Neural cell (in vitro differentiated cells): ENCODE measurements around the gene MTHFD1L. TPM values are rescaled to one million over a fixed set of nuclear protein-coding genes. Genes with fewer than 3 reads are reported as not detected.

Experiments used
- H2AFZ ChIP-seq: fragments of 200-600, 300-800 bp; sonication (generic), shearing (Covaris generic); 2 replicates; pipeline ENCODE4 v1.6.0; 2014; ENCODE audit warnings: low read depth, mild to moderate bottlenecking, antibody characterized with exemption, low read length, moderate library complexity
- H3F3A ChIP-seq: fragments of 200-600 bp; shearing (Covaris generic); 2 replicates; pipeline ENCODE4 v1.6.1; 2016; ENCODE audit warnings: mild to moderate bottlenecking, moderate library complexity, mixed read lengths, antibody characterized with exemption, low read length; ENCODE audit not compliant: insufficient read depth, poor library complexity, severe bottlenecking
- H3K27ac ChIP-seq: fragments of 200-600, 300-800 bp; sonication (generic), shearing (Covaris generic); 2 replicates; pipeline ENCODE4 v1.5.1; 2014; ENCODE audit warnings: mild to moderate bottlenecking, low read length, moderate library complexity
- H3K27me3 ChIP-seq: fragments of 300-800, 200-600 bp; sonication (generic), shearing (Covaris generic); 2 replicates; pipeline ENCODE4 v1.6.0; 2014; ENCODE audit warnings: mild to moderate bottlenecking, low read depth, low read length, moderate library complexity; ENCODE audit not compliant: insufficient read depth
- H3K36me3 ChIP-seq: fragments of 300-800, 200-600 bp; sonication (generic), shearing (Covaris generic); 2 replicates; pipeline ENCODE4 v1.5.1; 2014; ENCODE audit warnings: mild to moderate bottlenecking, antibody characterized with exemption, low read length, moderate library complexity; ENCODE audit not compliant: insufficient read depth
- H3K4me2 ChIP-seq: fragments of 300-800, 200-600 bp; sonication (generic), shearing (Covaris generic); 2 replicates; pipeline ENCODE4 v1.6.0; 2014; ENCODE audit warnings: mild to moderate bottlenecking, low read length
- H3K4me3 ChIP-seq: fragments of 300-800, 200-600 bp; sonication (generic), shearing (Covaris generic); 2 replicates; pipeline ENCODE4 v1.5.1; 2014; ENCODE audit warnings: mild to moderate bottlenecking, low read length, moderate library complexity
- H3K79me2 ChIP-seq: fragments of 200-600 bp; shearing (Covaris generic); replicated peaks from 2 replicates; pipeline ENCODE4 v1.6.0; 2014; ENCODE audit warnings: mild to moderate bottlenecking, low read length, moderate library complexity; ENCODE audit not compliant: insufficient read depth
- H3K9ac ChIP-seq: fragments of 300-800, 200-600 bp; sonication (generic), shearing (Covaris generic); 2 replicates; pipeline ENCODE4 v1.6.1; 2016; ENCODE audit warnings: mild to moderate bottlenecking, low read length, mixed read lengths
- H3K9me2 ChIP-seq: fragments of 200-600 bp; shearing (Covaris generic); 2 replicates; pipeline ENCODE4 v1.6.1; 2016; ENCODE audit warnings: mild to moderate bottlenecking, low read length, mixed read lengths; ENCODE audit not compliant: insufficient read depth
- H3K9me3 ChIP-seq: fragments of 200-600, 300-800 bp; sonication (generic), shearing (Covaris generic); 2 replicates; pipeline ENCODE4 v1.6.1; 2016; ENCODE audit warnings: mild to moderate bottlenecking, mixed run types, low read length, moderate library complexity, mixed read lengths
- H4K20me1 ChIP-seq: fragments of 200-600 bp; shearing (Covaris generic); 2 replicates; pipeline ENCODE4 v1.6.1; 2016; ENCODE audit warnings: mild to moderate bottlenecking, mixed run types; ENCODE audit not compliant: insufficient read depth
- CTCF ChIP-seq: fragments of 450-650 bp; IDR thresholded peaks from 2 replicates; pipeline ENCODE4 v1.5.1; 2014; ENCODE audit warnings: antibody characterized with exemption, mild to moderate bottlenecking, moderate library complexity; ENCODE audit not compliant: poor library complexity, severe bottlenecking
- EP300 ChIP-seq: fragments of 450-650 bp; conservative IDR thresholded peaks from 2 replicates; pipeline ENCODE4 v1.6.1; 2014; ENCODE audit warnings: antibody characterized with exemption, mild to moderate bottlenecking, moderate library complexity; ENCODE audit not compliant: poor library complexity, severe bottlenecking
- EZH2 ChIP-seq: fragments of 200-600, 300-800 bp; shearing (Covaris generic), sonication (generic); IDR thresholded peaks from 2 replicates; pipeline ENCODE4 v1.6.1; 2014; ENCODE audit warnings: antibody characterized with exemption, low read length, borderline replicate concordance, mild to moderate bottlenecking; ENCODE audit not compliant: insufficient read depth, poor library complexity, severe bottlenecking
- MXI1 ChIP-seq: fragments of 450-650 bp; conservative IDR thresholded peaks from 2 replicates; pipeline ENCODE4 v1.6.1; 2014; ENCODE audit warnings: antibody characterized with exemption, mild to moderate bottlenecking; ENCODE audit not compliant: poor library complexity, severe bottlenecking
- POLR2AphosphoS5 ChIP-seq: IDR thresholded peaks from 2 replicates; pipeline ENCODE4 v1.6.1; 2012
- RAD21 ChIP-seq: fragments of 450-650 bp; conservative IDR thresholded peaks from 2 replicates; pipeline ENCODE4 v1.6.1; 2014; ENCODE audit warnings: antibody characterized with exemption, mild to moderate bottlenecking, moderate library complexity
- REST ChIP-seq: IDR thresholded peaks from 2 replicates; pipeline ENCODE4 v1.6.1; 2012; ENCODE audit warnings: borderline replicate concordance
- SMC3 ChIP-seq: fragments of 450-650 bp; conservative IDR thresholded peaks from 2 replicates; pipeline ENCODE4 v1.6.1; 2014; ENCODE audit warnings: antibody characterized with exemption, mild to moderate bottlenecking, moderate library complexity; ENCODE audit not compliant: poor library complexity
- TAF1 ChIP-seq: IDR thresholded peaks from 2 replicates; pipeline ENCODE4 v1.6.1; 2012; ENCODE audit warnings: low read depth
- polyA plus RNA-seq: library from polyadenylated mRNA; depleted of rRNA; stranded (reverse); fragments of >200 nt; gene quantifications from 2 replicates; pipeline ENCODE4 v1.2.3, GENCODE V29; 2014

MTHFD1L gene
- polyA plus RNA-seq, 1 donor from 2014 or later, result 6.3 TPM

DNA sequence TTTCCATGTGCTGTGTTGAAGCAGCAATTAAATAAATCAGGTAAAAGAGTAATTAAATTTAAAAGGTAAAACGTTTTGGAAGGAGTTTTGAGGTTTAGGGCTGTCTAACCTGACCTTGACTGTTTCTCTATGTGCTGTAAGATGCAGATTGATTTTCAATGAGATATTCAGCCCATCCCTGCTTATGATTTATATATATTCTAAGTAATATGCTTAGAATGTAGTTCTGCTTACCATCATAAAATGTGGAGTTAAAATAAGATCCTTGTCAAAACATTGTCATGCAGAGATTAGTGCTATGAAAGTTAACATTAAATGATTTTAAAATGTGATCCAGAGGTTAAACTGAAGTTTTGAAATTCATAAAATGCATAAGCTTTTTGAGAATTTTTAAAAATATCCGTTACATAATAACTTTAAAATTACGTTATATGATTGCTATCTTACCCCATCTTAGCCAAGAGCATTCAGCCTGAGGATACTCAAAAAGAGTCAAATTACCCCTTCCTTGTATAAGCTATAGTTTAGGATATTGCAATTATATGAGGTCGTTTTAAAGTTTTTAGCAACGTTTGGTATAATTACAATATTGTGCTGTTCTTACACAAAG is 122.5 kb downstream of the MTHFD1L start:
- no peak overlapping the region for H2AFZ ChIP-seq
- H3K9me2 ChIP-seq, result no peaks in the 10 kb centered on the region
- no peaks in the 10 kb centered on the region for H3K36me3 ChIP-seq
- H3F3A ChIP-seq, result no peaks in the 10 kb centered on the region
- no peaks in the 10 kb centered on the region for H3K27me3 ChIP-seq
- H3K9ac ChIP-seq, result no peak overlapping the region
- TF ChIP-seq SMC3 (no peak), TAF1 (no peak), CTCF (no peak), MXI1 (no peak), POLR2AphosphoS5 (no peak), EZH2 (no peak), REST (no peak), RAD21 (no peak), EP300 (no peak)
- no peaks in the 10 kb centered on the region for H4K20me1 ChIP-seq
- no peak overlapping the region for H3K4me2 ChIP-seq
- H3K9me3 ChIP-seq, result no peaks in the 10 kb centered on the region
- no peaks in the 10 kb centered on the region for H3K79me2 ChIP-seq
- no peak overlapping the region for H3K4me3 ChIP-seq
- no peak overlapping the region for H3K27ac ChIP-seq

- Histone ChIP-seq H3K9ac (no peak overlapping the region), H3K27ac (peak overlapping the region; percentile 62), H3K27me3 (no peaks in the 10 kb centered on the region), H3K4me3 (no peak overlapping the region), H3K36me3 (no peaks in the 10 kb centered on the region), H2AFZ (no peak overlapping the region), H4K20me1 (no peaks in the 10 kb centered on the region), H3K9me2 (no peaks in the 10 kb centered on the region), H3K4me2 (no peak overlapping the region), H3K9me3 (no peaks in the 10 kb centered on the region), H3K79me2 (no peaks in the 10 kb centered on the region), H3F3A (no peaks in the 10 kb centered on the region)
- no peak for TF ChIP-seq MXI1
- TF ChIP-seq RAD21, result no peak
- no peak for TF ChIP-seq SMC3
- TF ChIP-seq EP300, result peak; percentile 79
- peak; percentile 36 for TF ChIP-seq POLR2AphosphoS5
- TF ChIP-seq TAF1, result no peak
- TF ChIP-seq CTCF, result no peak
- TF ChIP-seq REST, result no peak
- TF ChIP-seq EZH2, result no peak
Observed at GRCh38 chr6:150991487-150991886, 126.0 kb downstream of the MTHFD1L start.
